Stimulated activated CD8-positive, alpha-beta memory T cell treated with anti-CD3 and anti-CD28 coated beads, Interleukin-15, amount 100 ng/mL, for 48 hours (primary cell): ENCODE measurements around the gene MSH5.
A peak's percentile ranks its signal among the peaks of the same experiment; 100 is the strongest.
"Not testable (repeated sequence)": the region's sequence is repeated elsewhere in the genome, so short reads cannot be mapped to it uniquely, and the experiment has no call there.

Source experiments
- DNase-seq, 2 donors: peaks; one replicate each; pipeline ENCODE4 v3.0.0-alpha.2; 2020; ENCODE audit warnings: low read depth in 2 of 2

Gene MSH5

GRCh38 chr6:31739639-31740396 is at the start of gene MSH5:
Gene MSH5 (plus strand): TSS chr6:31740005. CDS start chr6:31740467, 462 bp downstream.
- peak; percentile 97 to 98 for DNase-seq

GRCh38 chr6:31690231-31691077 is 49.4 kb upstream of the MSH5 start:
- no peak for DNase-seq

GRCh38 chr6:31691078-31691463 is 48.7 kb upstream of the MSH5 start:
- DNase-seq, result no peak

GRCh38 chr6:31691564-31692108 is 48.2 kb upstream of the MSH5 start:
- no peak for DNase-seq

GRCh38 chr6:31692353-31692752 is 47.5 kb upstream of the MSH5 start:
- no peak for DNase-seq

GRCh38 chr6:31692886-31693285 is 46.9 kb upstream of the MSH5 start:
- no peak for DNase-seq

- no peak for DNase-seq
Measured at GRCh38 chr6:31693535-31693934, 46.3 kb upstream of the MSH5 start.

- no peak for DNase-seq
Measured at GRCh38 chr6:31697555-31697954, 42.2 kb upstream of the MSH5 start.

GRCh38 chr6:31700740-31701401 is 38.9 kb upstream of the MSH5 start:
- no peak for DNase-seq

GRCh38 chr6:31701666-31702404 is 38.0 kb upstream of the MSH5 start:
- DNase-seq, result no peak

- DNase-seq, result no peak
Measured at GRCh38 chr6:31702405-31702818, 37.4 kb upstream of the MSH5 start.

GRCh38 chr6:31702819-31703716 is 36.7 kb upstream of the MSH5 start, which contains the start of gene ABHD16A:
Gene ABHD16A (minus strand): TSS chr6:31703324. CDS start chr6:31703281, 43 bp downstream.
- peak; percentile 96 to 97 for DNase-seq

GRCh38 chr6:31705931-31706330 is 33.9 kb upstream of the MSH5 start:
- DNase-seq, result no peak

- DNase-seq, result no peak
Measured at GRCh38 chr6:31706599-31706998, 33.2 kb upstream of the MSH5 start, which contains the start of gene LY6G6F. Gene LY6G6F (plus strand): TSS chr6:31706866. CDS start chr6:31706907, 41 bp downstream.

GRCh38 chr6:31707701-31708100 is 32.1 kb upstream of the MSH5 start:
- DNase-seq, result no peak

GRCh38 chr6:31708224-31708623 is 31.6 kb upstream of the MSH5 start:
- DNase-seq, result no peak

GRCh38 chr6:31709157-31709556 is 30.6 kb upstream of the MSH5 start:
- DNase-seq, result not testable (repeated sequence)

GRCh38 chr6:31710523-31711219 is 29.1 kb upstream of the MSH5 start:
- DNase-seq, result no peak

GRCh38 chr6:31711233-31711632 is 28.6 kb upstream of the MSH5 start:
- DNase-seq, result no peak
